GM12874 (cell line): ENCODE data around the gene POLR3E.

Source experiments
- CTCF ChIP-seq: IDR thresholded peaks from 2 replicates; pipeline ENCODE4 v1.5.1; 2011; ENCODE audit warnings: low read depth, mild to moderate bottlenecking, control low read depth, low read length, moderate library complexity; ENCODE audit not compliant: insufficient read depth

POLR3E gene

DNA sequence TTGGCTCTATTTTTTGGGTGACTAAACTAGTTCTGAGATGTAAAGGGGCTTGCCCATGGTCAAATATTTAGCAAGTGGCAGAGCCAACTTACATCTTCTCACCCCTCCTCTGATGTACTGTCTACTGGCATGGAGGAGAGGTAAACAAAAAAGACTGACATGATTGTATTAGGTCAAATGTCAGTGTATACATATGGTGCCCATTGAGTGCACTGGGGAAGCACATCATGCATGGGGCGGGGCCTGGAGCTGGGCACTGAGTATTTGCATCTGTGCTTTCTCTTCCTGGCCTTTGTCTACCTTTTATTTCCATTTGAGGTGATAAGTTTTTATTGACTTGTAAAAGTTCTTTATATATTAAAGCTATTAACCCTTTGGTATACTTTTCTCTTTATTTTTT is 22.3 kb upstream of the POLR3E start:
- no peak for TF ChIP-seq CTCF

- TF ChIP-seq CTCF: no peak
These were observed 18.6 kb upstream of the POLR3E start for GRCh38 chr16:22278441-22279230.

DNA sequence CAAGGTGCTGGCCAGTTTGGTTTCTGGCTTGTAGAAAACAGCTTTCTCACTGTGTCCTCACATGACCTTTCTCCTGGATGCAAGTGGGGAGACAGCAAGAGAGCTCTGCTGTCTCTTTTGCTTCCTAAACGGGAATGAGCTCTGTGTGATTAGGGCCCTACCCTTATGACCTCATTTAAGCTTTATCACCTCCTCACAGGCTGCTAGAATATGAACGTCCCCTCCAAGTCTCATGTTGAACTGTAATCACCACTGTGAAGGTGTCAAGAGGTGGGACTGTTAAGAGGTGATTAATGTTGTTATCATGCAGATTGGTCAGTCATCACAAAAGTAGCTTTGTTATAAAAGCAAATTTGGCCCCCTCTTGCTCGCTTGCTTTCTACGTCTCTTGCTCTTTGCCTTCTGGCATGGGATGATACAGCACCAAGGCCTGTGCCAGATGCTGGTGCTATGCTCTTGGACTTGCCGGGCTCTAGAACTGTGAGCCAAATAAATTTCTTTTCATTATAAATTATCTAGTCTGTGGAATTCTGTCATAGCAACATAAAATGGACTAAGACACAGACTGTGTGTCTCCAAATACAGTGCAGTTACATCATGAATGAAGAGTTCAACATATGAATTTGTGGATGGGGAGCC is 14.8 kb upstream of the POLR3E start:
- no peak for TF ChIP-seq CTCF

DNA sequence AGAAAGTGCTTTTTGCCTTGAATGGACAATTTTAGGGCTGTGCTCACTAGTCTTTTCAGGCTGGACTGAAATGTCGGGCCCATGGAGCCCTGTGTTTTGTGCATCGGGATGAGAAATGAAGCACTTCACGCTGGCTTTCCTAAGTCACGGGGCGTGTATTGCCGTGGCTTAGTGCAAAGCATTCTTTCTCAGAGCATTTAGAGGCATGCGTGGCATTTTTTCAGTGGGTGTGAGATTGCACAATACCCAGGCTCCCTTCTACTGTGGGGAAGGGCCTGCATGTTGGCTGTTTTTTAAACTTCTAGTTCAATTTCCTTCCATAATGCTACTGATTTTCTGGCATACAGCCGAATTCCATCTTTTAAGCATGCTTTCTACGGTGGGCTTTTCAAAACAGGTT is 12.6 kb upstream of the POLR3E start:
- no peak for TF ChIP-seq CTCF

DNA sequence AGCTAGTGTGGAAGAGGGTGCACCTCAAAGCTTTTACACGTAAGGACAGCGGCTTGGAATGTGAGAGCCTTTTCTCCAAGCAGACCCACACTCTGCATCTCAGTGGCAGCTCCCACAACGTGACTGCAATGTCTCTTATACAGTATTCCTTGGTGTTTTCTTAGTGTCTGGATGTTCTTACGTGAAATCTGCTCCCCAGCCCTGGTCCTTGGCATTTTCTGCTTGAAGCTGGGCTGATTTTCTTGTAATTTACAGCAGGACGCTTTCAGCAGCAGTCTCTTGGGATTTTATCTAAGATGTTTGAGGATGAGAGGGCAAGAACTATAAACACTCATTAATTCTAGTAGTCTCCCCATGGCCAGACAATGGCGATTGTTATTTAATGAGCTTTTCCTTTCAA is 12.1 kb upstream of the POLR3E start:
- TF ChIP-seq CTCF: no peak

- no peak for TF ChIP-seq CTCF
These were observed 6.2 kb upstream of the POLR3E start for GRCh38 chr16:22291020-22291419.

GRCh38 chr16:22291860-22292318 is 5.3 kb upstream of the POLR3E start:
- no peak for TF ChIP-seq CTCF
